GM10847 (cell line): ENCODE measurements around the gene STK32C.

Experiments
- POLR2A ChIP-seq: IDR thresholded peaks from 2 replicates; pipeline ENCODE4 v1.6.1; 2011; ENCODE audit not compliant: insufficient read length; ENCODE audit errors: extremely low read depth

STK32C gene

GRCh38 chr10:132341781-132342180, 34.0 kb upstream of the STK32C start:
- TF ChIP-seq POLR2A, result no peak

- TF ChIP-seq POLR2A, result no peak
Observed at GRCh38 chr10:132341017-132341416, 33.3 kb upstream of the STK32C start.

- no peak for TF ChIP-seq POLR2A
Observed at GRCh38 chr10:132339276-132339675, 31.5 kb upstream of the STK32C start.

GRCh38 chr10:132338876-132339275, 31.1 kb upstream of the STK32C start:
- TF ChIP-seq POLR2A, result no peak

GRCh38 chr10:132336919-132337407, 29.2 kb upstream of the STK32C start:
- no peak for TF ChIP-seq POLR2A

GRCh38 chr10:132336064-132336746, 28.5 kb upstream of the STK32C start:
- no peak for TF ChIP-seq POLR2A

GRCh38 chr10:132335189-132336063, 27.7 kb upstream of the STK32C start:
- TF ChIP-seq POLR2A, result no peak

- TF ChIP-seq POLR2A, result no peak
Observed at GRCh38 chr10:132334631-132335188, 27.0 kb upstream of the STK32C start.

- TF ChIP-seq POLR2A, result no peak
Observed at GRCh38 chr10:132333386-132333785, 25.6 kb upstream of the STK32C start.

- no peak for TF ChIP-seq POLR2A
Observed at GRCh38 chr10:132332433-132332754, 24.6 kb upstream of the STK32C start.

- peak; percentile 63 for TF ChIP-seq POLR2A
Observed at GRCh38 chr10:132331601-132332432, 24.1 kb upstream of the STK32C start, which contains the start of gene LRRC27. Gene LRRC27 (plus strand): TSS chr10:132332193. CDS start chr10:132333525, 1,332 bp downstream.

GRCh38 chr10:132330486-132330833, 22.7 kb upstream of the STK32C start:
- no peak for TF ChIP-seq POLR2A

GRCh38 chr10:132329565-132330485, 22.1 kb upstream of the STK32C start:
- no peak for TF ChIP-seq POLR2A

GRCh38 chr10:132328738-132329137, 21.0 kb upstream of the STK32C start:
- no peak for TF ChIP-seq POLR2A
